NCI-H1092 (cell line): ENCODE data around the gene CKAP2L.
"Not testable (repeated sequence)": the region's sequence is repeated elsewhere in the genome, so short reads cannot be mapped to it uniquely, and the experiment has no call there.

ENCODE experiments used
- DNase-seq: peaks from one replicate; lab custom pipeline; 2025; lab: John Stamatoyannopoulos, UW

CKAP2L gene

DNA sequence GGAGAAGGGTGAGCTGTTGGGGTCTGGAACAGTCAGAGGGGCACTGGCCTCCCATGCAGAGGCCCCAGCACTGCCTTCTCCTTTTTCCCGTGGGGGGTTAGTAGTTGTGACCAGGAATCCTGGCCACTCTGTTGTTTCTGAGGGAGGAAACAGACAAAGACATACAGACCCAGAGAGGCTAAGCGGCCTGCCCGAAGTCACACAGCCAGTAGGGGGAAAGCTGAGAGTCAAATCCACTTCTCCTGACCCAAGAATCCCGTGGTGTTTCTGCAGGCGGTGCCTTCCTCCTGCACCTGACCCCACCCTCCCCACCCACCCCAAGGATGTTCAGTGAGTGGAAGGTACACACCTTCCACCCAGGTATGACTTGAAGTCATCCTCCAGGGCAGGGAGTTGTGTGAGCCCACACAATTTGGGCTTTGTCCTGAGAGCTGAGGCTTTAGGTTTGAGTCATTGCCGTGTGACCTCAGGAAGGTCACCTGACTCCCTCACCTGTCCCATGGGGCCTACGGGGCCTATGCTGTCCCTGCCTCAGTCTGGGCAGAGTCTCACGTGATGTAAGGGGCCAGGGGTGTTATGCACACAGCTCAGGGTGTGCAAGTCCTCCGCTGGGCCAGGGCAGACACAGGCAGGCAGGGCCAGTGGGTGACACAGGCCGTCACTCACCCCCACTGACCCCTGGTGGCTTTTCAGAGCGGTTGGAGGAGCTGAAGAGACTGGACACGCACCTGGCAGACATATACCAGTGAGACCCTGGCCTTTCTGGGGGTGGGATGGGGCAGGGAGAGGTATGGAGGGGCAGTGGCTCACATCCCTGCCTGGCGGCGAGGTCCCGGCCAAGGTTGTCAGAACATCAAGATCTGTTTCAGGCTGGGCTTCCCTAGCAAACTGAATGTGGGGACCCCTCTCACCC lies 38.6 kb downstream of the CKAP2L start:
- no peak for DNase-seq

DNA sequence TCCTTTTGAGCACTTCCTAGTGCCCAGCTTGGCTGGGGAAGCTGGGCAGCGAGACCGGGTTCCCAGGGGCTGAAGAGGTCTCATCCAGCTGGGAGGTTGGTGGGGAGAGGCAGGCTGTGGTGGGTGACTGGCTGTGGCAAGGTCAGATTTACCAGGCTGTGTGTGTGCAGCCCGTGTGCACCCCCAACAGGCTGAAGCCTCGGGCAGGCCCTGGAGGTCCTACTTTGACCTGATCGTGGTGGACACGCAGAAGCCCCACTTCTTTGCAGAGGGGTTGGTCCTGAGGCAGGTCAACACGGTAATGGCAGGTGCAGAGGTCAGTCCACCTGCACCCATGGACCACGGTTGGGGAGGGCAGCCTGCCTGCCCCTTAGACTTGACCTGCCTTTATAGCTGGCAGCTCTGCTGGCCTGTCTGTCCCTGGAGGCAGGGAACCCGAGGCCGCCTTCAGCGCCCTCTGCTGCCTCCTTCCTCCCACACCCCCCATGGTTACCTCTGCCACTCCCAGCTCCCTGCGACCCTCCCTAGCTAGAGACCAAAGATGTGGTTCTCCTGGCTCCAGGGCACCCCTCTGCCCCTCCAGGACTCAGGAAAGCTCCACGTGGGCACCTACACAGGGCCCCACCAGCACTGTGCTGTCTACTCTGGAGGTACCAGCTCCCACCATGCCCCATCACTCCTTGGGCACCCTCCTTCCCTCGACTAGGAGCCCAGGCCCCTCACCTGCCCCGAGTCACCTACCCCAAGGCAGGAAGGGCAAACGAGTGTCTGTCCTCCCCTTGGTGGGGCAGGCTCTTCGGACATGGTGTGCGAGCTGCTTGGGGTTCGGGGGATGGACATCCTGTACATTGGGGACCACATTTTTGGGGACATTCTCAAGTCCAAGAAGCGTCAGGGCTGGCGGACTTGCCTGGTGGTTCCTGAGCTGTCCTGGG lies 39.6 kb downstream of the CKAP2L start:
- DNase-seq, result no peak

DNA sequence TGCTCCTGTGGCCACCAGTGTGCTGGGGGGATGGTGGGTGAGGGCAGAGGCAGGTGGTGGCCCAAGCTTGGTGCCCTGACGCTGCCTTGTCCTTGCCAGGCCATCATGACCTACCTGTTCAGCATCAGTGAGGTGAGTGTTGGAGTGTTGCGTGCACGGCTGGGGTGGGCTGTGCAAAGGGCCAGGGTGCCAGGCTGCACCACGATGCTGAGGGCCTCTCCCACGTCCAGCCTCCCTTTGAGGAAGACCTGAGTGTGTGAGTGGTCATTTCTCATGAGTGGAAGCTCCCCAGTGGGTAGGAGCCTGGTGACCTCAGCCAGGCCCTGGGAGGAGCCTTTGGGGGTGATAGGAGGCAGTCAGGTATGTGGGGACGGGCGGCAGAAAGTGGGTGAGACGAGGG lies 40.4 kb downstream of the CKAP2L start:
- no peak for DNase-seq

GRCh38 chr2:112723547-112723940 lies 40.9 kb downstream of the CKAP2L start:
- DNase-seq, result no peak

DNA sequence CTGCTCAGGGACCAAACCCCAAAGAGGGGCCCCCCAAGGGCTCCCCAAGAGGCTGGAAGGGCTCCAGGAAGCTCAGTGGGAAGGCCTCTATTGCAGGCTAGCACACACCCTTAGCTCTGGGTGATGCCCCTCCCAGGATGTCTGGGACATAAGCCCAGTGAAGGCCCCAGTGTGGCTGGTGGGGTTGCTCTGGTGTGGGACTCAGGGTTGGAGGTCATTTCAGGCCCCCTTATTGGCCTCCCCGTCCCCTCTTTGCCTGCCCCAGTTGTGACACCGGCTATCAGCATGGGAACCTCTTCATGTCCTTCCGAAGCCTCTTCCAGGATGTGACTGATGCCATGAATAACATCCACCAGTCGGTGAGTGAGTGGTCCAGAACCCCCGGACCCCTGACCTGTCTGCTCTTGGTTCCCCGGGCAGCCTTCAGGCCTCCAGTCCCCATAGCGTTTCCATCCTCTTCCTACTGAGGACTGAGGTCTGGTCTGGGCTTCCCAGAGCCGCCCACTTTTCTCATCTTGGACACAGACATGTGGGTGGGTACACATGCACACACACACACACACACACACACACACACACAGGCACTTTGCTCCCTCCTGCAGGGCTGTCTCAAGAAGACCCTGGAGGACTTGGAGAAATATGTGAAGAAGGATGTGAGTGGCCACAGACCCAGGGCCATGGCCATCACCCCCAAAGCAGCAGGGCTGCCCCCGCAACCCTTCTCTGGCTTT lies 41.4 kb downstream of the CKAP2L start:
- DNase-seq, result no peak

DNA sequence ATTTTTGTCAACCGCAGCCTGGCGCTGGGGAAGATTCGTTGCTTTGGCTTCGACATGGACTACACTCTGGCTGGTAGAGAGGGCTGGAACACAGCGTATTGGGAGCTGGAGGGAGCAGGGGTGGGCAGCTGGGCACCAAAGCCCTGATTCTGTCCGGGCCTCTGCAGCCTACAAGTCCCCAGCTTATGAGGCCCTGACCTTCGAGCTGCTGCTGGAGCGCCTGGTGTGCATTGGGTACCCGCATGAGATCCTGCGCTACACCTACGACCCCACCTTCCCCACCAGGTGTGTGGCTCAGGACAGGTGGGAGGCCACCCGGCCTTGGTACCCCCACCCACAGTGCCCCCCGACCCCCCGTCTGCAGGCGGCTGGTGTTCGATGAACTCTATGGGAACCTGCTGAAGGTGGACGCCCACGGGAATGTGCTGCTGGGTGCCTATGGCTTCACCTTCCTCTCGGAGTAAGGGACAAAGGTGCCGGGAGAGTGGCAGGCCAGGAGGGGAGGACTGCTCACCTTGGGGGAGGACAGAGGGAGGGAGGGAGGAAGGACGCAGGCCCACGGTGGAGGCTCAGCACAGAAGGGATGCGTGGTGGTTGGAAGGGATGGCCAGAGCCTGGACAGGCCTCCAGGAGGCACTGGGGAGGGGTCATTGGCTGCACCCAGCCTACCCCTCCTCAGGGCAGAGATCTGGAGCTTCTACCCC lies 42.4 kb downstream of the CKAP2L start:
- DNase-seq, result no peak

DNA sequence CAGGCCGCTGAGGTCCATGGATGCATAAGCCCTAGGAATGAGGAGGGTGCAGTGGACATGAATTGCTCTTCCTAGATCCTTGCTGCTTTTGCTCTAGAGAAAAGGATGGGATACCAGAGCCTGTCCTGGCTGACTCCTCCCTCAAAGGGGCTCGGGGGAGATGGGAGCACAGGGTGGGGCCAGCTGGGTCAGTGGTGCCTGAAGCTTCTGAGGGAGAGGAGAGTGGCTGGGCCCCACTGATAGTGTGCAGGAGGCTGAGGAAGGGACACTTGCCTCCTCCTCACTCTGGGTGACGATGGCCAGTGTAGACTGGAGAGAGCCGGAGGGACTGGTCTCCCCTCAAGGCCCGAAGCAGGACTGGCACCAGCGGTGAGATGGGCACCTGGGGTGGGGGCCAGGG lies 43.6 kb downstream of the CKAP2L start, which contains the start of gene NT5DC4:
Gene NT5DC4 (plus strand): TSS at position 236 of the 400 bp plus-strand sequence. CDS start 60 bp downstream, at position 296.
- DNase-seq, result no peak

- no peak for DNase-seq
These were observed 45.5 kb downstream of the CKAP2L start for GRCh38 chr2:112718863-112719370.

- not testable (repeated sequence) for DNase-seq
These were observed 47.5 kb downstream of the CKAP2L start for GRCh38 chr2:112716826-112717352.

GRCh38 chr2:112716094-112716493 lies 48.3 kb downstream of the CKAP2L start:
- not testable (repeated sequence) for DNase-seq

DNA sequence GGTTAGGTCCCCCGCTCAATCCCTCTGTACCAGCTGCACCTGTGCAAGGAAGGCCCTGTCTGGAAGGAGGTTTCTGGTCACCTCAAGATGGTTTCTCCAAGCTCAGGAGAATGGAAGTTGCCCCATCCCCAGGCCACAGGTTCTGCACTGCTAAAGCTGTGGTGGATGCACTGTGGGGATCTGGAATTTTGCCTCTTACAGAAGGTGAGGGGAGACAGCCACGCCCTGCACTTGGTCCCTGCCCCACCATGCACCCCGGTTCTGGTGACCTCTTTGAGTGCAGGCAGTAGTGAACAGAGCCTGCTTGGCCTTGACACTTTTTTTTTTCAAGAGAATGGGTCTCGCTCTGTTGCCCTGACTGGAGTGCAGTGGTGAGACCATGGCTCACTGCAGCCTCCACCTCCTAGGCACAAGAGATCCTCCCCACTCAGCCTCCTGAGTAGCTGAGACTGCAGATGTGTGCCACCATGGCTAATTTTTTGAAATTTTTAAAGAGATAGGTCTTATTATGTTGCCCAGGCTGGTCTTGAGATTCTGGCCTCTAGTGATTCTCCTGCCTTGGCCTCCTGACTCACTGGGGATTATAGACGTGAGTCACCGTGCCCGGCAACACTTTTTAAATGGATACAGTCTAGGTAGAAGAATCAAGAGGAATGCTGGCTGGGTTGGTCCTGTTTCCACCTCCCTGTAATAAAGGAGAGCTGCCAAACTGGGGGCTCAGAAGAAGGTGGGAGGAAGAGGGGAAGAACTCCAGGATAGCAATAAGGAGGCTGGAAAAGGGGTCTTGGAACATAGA lies 49.4 kb downstream of the CKAP2L start:
- DNase-seq, result no peak

- DNase-seq, result no peak
These were observed 50.1 kb downstream of the CKAP2L start for GRCh38 chr2:112714331-112714730.

- DNase-seq, result no peak
These were observed 50.5 kb downstream of the CKAP2L start for GRCh38 chr2:112713926-112714325.

DNA sequence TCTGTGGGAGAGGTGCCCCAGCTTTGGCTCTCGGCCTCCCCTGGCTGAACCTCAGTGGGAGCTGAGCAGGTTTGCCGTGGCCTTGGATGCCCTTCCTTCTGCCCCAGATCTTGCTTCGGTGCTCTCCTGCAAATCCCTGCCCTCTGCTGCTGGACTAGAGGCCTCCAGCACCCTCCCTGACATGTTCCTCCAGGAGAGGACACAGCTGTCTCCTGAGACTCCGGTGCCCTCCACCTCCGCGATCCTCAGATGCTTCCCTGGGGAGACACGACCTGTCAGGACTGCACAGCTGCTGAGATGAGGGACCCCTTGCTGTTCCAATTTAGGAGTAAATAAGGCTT lies 50.9 kb downstream of the CKAP2L start:
- DNase-seq, result no peak

DNA sequence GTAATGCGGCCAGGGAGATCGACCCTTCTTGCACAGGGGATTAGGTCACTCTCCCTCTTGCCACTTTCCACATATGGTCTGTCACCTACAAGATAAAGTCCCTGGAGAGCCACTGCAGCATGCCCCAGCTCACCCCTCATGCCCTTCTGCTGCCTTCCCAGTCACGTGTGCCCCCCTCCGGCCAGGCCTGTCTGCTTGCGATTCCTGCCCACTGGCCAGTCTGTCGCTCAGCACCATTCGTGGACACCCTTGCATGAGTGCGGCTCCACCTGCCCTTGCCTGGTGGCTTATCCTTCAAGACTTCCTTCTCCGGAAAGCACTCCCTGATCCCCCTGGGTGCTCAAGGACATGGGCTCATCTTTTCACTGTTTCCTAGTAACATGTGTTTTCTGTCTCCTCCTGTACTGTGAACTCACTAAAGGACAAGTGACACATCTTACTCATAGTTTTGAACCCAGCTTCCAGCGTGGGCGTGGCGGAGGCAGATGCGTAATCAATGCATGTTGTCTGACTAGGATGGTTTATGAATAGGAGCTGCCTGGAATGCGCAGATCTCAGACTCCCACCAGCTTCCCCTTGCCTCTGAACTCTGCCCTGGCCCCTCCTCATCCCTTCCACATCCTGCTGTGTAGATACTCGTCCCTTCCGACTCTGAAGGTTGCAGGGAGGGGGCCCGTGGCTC lies 51.4 kb downstream of the CKAP2L start:
- no peak for DNase-seq

DNA sequence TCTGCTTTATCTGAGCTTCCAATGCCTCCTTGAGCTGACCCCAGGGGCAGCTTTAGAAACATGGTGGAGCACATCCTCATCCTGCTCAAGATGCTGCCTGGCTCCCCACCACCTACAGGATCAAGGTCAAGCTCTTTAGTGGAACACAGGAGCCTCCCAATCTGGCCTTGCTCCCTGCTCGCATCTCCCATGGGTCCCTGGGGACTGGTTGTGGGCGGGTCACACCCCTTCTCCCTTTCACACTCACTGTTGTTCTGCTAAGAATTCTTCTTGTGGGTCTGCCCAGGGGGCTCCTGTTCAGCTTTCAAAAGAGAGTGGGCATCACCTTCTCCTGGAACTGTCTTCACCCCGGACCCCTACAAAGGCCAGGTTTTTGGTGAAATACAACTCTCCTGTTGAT lies 51.9 kb downstream of the CKAP2L start:
- no peak for DNase-seq

DNA sequence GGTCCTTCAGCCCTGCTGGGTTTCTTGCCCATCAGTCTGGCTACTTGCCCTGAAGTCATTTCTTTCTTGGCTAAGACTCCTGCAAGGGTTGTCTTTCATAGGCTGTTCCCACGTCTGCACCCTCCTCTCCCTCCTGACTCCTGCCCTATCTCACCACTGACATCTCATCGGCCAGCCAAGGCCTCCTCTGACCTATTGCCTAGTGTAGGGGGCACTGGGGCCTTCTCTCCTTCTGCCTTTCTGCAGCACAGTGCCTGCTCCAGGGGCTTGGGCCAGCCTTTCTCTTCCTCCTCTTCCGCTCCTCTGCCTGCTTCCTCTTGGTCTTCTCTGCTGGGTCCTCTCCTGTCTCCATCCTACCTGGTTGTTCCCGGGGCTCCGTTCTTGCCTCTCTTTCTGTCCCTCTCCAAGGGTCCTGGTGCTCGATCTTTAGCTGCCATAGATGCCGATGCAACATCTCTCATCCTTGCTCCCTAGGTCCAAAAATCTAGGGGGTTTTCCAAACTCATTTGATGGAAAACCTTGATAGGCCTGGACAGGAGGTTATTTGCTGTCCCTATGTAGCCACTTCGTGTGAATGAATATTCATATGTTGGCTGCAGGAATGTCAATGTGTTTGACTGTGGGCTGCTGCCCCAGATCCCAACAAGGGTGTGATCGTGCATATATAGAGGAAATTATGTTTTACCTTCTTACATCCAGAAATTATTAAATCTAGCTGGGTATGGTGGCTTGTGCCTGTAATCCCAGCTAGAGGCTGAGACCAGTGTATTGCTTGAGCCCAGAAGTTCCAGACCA lies 53.3 kb downstream of the CKAP2L start:
- DNase-seq, result no peak

DNA sequence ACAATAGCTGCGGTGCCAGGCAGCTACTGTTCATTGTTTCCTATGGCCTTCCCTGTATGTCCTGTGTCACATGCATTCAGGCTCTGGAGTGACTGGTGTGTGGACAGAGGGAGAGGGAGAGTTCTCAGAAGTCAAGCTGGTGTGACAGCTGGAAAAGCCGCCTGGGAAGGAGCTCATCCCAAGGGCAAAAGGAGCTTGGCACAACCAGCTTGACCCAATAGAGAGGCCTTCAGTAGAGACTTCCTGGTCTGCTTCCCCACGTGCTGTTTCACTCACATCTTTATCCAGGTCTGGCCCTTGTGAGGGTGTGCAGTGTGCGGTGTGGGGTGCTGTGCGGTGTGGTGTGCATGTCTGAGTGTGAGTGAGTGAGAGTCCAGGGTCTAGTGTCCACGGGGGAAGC lies 54.7 kb downstream of the CKAP2L start:
- DNase-seq, result no peak

GRCh38 chr2:112708968-112709367 lies 55.4 kb downstream of the CKAP2L start:
- DNase-seq, result no peak
